ENCODE results near the gene TBC1D22A. TPM values are rescaled to one million over a fixed set of nuclear protein-coding genes. Genes with fewer than 3 reads are reported as not detected.
"Not testable (repeated sequence)": the region's sequence is repeated elsewhere in the genome, so short reads cannot be mapped to it uniquely, and the experiment has no call there.

Gene TBC1D22A
- total and polyA plus RNA-seq, 2 experiments from 2014 or later: 16.6 to 18.5 TPM

DNA sequence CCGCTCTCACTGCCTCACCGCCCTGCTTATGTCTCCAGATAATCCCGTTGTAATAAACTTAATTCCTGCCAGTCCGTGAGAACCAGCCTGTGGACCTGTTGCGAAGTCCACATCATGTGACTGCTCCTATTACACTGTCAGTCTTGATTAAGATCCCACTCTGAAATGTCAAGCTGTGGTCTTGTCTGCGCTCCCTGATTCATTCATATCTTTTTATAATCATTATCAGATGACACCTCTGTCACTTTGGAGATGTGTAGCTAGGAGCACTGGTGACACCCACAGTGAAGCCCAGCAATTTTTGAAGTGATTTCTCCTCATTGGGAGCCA lies 377.3 kb downstream of the TBC1D22A start:
- H3K36me3 ChIP-seq: no peaks in the 10 kb centered on the region
- TF ChIP-seq CTCF (IDR thresholded peaks at IDR 0.05; ENCODE audit: low read depth, low read length): no peak
- no peak for DNase-seq (ENCODE audit: low read depth in 1 of 2, low spot score in 1 of 2)
- no peak overlapping the region for H3K4me3 ChIP-seq
- H3K9me3 ChIP-seq (ENCODE audit: low read depth): no peaks in the 10 kb centered on the region
- no peak overlapping the region for H3K27ac ChIP-seq
- H3K4me1 ChIP-seq (ENCODE audit: low read depth): no peaks in the 10 kb centered on the region
- no peaks in the 10 kb centered on the region for H3K27me3 ChIP-seq

DNA sequence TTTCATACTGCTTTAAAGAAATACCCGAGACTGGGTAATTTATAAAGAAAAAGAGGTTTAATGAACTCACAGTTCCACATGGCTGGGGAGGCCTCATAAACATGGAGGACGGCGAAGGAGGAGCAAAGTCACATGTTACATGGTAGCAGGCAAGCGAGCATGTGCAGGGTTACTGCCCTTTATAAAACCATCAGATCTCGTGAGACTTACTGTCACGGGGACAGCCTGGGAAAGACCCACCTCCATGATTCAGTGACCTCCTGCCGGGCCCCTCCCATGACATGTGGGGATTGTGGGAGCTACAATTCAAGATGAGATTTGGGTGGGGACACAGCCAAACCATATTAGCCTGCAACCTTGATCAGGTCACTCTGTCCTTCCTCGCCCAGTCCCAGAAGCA lies 378.5 kb downstream of the TBC1D22A start:
- DNase-seq (ENCODE audit: low read depth in 1 of 2, low spot score in 1 of 2); H3K9me3 ChIP-seq (ENCODE audit: low read depth); H3K36me3 ChIP-seq; H3K4me1 ChIP-seq (ENCODE audit: low read depth); H3K4me3 ChIP-seq; H3K27me3 ChIP-seq; H3K27ac ChIP-seq: not testable (repeated sequence)

- Histone ChIP-seq H3K9me3 (ENCODE audit: low read depth) (no peaks in the 10 kb centered on the region), H3K36me3 (no peaks in the 10 kb centered on the region), H3K27ac (no peak overlapping the region), H3K4me1 (ENCODE audit: low read depth) (no peaks in the 10 kb centered on the region), H3K27me3 (no peaks in the 10 kb centered on the region), H3K4me3 (no peak overlapping the region)
- no peak for DNase-seq (ENCODE audit: low read depth in 1 of 2, low spot score in 1 of 2)
- no peak for TF ChIP-seq CTCF (IDR thresholded peaks at IDR 0.05; ENCODE audit: low read depth, low read length)
Measured at GRCh38 chr22:47142427-47143046, 380.1 kb downstream of the TBC1D22A start.

GRCh38 chr22:47143249-47143938 lies 380.9 kb downstream of the TBC1D22A start:
- TF ChIP-seq CTCF (IDR thresholded peaks at IDR 0.05; ENCODE audit: low read depth, low read length): no peak
- Histone ChIP-seq H3K27ac (no peak overlapping the region), H3K9me3 (ENCODE audit: low read depth) (no peaks in the 10 kb centered on the region), H3K36me3 (no peaks in the 10 kb centered on the region), H3K27me3 (no peaks in the 10 kb centered on the region), H3K4me3 (no peak overlapping the region), H3K4me1 (ENCODE audit: low read depth) (no peaks in the 10 kb centered on the region)
- no peak for DNase-seq (ENCODE audit: low read depth in 1 of 2, low spot score in 1 of 2)

GRCh38 chr22:47144076-47144765 lies 381.8 kb downstream of the TBC1D22A start:
- Histone ChIP-seq H3K36me3 (no peaks in the 10 kb centered on the region), H3K4me1 (ENCODE audit: low read depth) (no peaks in the 10 kb centered on the region), H3K4me3 (no peak overlapping the region), H3K27me3 (no peaks in the 10 kb centered on the region), H3K9me3 (ENCODE audit: low read depth) (no peaks in the 10 kb centered on the region), H3K27ac (no peak overlapping the region)
- no peak for TF ChIP-seq CTCF (IDR thresholded peaks at IDR 0.05; ENCODE audit: low read depth, low read length)
- no peak for DNase-seq (ENCODE audit: low read depth in 1 of 2, low spot score in 1 of 2)

All from cardiac muscle cell (in vitro differentiated cells and primary cell).